Measurements from ENCODE around the gene METTL22.

METTL22 gene

DNA sequence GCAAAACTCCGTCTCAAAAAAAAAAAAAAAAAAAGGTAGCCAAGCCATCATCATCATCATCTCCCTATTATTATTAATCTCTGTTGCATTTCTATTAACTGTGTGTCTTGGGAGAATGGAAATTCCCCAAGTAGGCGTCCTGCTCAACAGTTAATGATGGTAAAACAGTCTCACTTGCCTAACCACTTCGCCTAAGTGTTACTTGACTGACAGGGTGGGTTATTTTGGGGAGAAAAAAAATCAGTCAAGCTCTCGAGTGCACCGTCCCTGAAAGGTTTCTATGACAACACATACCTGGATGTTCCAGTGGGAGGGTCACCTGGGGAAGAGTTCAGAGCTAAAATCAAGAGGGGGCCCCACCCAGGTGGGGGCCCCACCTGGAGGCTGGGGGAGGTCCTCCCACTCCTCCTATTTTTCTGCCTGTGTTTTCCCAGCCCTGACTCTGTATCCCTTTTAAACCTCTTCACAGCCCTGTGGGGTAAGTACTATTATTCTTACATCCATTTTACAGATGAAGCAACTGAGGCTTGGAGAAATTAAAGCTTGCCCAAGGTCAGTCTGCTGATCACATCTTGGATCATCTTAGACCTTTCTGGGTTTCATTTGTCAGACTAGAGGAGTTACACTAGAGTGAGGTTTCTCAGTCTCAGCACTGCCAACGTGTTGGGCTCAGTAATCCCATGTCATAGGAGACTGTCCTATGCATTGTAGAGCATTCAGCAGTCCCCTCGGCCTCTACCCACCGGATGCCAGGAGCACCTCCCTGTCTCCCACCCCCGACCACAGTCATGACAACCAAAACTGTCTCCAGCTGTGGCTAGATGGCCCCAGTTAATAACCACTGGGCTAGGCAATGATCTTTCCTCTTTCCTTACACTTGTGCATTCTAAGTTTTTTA, 41.9 kb downstream of the METTL22 start:
- no peak for DNase-seq (ENCODE audit: low read depth in 2 of 2, low spot score in 1 of 2)

DNA sequence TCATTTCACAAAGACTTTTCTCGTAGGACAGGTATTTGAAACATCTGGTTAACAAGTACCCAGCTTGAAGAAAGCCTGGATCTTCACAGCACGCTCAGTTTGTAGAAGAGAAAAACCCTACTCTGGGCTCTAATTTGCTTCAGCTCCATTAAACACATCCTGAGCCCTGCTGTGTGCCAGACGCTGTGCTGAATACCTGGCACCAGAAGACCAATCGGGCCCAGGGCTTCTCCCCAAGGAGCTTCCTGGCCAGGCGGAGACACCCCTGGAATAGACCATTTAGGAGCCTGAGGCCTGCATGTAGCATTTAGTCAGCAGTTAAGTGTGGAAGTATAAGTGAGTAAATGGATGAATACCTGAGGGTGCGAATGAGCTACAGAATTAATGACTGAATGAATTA, 44.0 kb downstream of the METTL22 start:
- no peak for DNase-seq (ENCODE audit: low read depth in 2 of 2, low spot score in 1 of 2)

DNA sequence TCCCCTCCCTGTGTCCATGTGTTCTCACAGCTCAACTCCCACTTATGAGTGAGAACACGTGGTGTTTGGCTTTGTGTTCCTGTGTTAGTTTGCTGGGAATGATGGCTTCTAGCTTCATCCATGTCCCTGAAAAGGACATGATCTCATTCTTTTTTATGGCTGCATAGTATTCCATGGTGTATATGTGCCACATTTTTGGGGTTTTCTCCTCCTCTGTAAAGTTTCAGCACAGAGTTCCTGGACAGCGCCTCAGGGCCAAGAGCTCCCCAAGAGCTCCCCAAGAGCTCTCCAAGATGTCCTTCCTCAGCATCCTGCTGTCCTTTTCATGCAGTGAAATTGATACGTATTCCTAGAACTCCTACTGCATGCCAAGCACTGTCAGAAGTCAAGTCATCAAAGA, 46.0 kb downstream of the METTL22 start:
- no peak for DNase-seq (ENCODE audit: low read depth in 2 of 2, low spot score in 1 of 2)

DNA sequence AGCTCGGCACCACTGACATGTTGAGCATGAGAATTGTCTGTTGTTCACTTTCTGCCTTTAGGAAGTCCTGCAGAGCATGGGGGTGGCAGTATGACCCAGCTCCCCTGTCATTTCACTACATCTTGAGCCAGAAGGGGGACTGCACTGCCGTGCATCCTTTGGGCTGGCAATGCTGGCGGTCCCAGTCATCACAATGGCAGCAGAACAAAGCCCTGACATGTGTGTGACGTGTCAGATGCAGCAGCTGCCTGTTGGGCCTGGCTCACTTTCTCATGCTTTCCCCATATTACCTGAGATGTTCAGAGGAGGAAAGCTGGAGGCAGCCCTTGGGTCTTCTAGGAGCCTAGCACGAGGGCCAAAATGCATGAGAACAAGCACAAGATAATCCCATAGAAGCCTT, 46.6 kb downstream of the METTL22 start:
- DNase-seq (ENCODE audit: low read depth in 2 of 2, low spot score in 1 of 2) = no peak

DNA sequence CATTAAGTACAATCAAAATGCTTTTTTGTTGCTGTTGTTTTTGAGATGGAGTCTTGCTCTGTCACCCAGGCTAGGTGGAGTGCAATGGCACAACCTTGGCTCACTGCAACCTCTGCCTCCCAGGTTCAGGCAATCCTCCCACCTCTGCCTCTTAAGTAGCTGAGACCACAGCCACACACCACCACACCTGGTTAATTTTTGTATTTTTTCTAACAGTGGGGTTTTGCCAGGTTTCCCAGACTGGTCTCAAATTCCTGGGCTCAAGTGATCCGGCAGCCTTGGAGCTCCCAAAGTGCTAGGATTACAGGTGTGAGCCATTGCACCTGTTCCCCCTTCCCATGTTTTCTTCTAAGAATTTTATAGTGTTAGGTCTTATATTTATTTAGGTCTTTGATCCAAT, 48.0 kb downstream of the METTL22 start:
- no peak for DNase-seq (ENCODE audit: low read depth in 2 of 2, low spot score in 1 of 2)

DNA sequence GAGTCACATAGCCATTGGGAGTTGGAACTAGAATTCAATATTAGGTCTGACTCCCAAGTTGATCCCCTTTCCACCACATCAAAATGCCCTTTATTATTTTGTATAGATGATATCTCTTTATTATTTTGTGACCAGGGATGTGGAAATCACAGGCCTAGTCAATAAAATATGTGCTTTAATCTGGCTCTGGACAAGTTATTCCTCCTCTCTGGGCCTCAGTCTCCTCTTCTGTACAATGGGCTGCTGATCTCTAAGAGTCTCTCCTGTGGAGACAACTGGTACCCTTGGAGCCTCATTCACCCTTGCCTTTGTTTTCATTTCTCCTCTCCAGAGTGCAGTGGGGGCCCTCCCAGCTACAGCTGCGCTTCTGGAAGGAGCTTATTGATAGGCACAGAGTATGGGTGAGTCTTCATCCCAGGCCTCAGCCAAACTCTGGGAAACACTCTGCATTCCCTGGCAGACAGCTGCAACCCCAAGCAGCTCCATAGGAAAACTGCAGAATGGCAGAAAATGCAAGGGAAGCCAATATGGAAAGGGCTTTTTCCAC, 48.6 kb downstream of the METTL22 start:
- no peak for DNase-seq (ENCODE audit: low read depth in 2 of 2, low spot score in 1 of 2)

DNA sequence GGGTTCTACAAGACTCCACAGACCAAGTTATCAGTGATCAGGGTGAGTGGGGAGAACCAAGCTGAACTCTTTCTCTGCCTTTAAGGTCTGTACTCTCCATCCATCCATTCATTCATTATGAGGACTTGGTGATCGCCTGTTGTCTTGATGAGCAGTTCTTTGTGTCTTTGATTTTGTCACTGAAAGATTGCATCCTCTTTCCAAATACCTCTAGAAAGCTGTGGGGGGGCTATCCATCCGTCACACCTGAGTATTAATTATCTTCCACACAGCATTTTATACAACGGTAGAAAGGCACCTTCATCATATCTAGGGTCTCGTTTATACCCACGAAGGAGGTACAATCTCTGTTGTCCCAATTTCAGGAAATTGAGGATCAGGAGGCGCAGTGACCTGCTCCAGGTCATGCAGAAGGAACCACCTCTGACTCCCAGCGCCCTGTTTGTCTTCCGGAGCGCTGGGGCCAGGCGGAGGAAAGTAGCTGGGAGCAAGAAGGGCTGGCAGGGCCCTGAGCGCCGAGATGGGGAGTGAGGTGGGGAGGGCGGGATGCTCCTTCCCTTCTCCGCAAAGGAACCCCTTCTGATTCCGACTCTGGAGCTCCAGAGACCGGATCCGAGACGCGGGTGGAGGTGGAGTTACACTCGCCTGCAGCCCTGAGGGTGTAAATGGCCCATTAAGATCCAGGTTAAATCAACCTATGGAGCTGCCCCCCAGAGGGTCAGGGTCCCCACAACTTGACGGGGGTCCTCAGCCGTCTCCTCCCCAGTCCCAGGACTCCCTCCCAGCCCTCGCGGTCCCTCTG, 52.3 kb downstream of the METTL22 start:
- no peak for DNase-seq (ENCODE audit: low read depth in 2 of 2, low spot score in 1 of 2)

DNA sequence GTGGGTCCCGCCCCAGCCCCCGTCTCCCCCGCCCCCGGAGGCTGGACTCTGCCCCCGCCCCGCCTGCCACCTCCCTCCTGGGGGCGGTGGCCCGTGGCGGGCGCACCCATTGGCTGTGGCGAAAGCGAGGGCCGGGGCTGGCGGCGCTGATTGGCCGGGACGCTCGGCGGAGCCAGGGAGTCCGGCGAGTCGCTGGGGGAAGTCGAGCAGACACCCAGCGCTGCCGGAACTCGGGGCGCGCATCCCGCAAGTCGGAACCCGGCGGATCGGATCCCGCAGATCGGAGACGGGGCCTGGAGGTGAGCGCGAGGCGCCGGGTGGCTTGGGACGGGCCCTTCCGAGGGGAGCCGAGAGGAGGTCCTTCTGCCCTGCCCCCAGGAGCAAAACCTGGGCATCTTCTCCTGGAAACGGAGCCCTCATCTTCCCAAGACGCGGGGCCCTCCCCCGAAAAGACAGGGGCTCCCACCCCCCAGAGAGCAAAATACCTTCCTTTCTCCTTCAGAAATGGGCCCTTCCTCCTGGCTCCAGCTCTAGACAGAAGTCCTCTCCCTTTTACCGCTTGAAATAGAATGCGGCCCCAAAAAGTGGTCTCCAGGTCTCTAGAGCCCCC, 53.0 kb downstream of the METTL22 start, which contains the start of gene ABAT:
Gene ABAT, plus strand, starts transcription at position 205 of the 610 bp plus-strand sequence. CDS start 61,123 bp downstream, outside the sequence.
- peak; percentile 58 to 80 for DNase-seq (ENCODE audit: low read depth in 2 of 2, low spot score in 1 of 2)

DNA sequence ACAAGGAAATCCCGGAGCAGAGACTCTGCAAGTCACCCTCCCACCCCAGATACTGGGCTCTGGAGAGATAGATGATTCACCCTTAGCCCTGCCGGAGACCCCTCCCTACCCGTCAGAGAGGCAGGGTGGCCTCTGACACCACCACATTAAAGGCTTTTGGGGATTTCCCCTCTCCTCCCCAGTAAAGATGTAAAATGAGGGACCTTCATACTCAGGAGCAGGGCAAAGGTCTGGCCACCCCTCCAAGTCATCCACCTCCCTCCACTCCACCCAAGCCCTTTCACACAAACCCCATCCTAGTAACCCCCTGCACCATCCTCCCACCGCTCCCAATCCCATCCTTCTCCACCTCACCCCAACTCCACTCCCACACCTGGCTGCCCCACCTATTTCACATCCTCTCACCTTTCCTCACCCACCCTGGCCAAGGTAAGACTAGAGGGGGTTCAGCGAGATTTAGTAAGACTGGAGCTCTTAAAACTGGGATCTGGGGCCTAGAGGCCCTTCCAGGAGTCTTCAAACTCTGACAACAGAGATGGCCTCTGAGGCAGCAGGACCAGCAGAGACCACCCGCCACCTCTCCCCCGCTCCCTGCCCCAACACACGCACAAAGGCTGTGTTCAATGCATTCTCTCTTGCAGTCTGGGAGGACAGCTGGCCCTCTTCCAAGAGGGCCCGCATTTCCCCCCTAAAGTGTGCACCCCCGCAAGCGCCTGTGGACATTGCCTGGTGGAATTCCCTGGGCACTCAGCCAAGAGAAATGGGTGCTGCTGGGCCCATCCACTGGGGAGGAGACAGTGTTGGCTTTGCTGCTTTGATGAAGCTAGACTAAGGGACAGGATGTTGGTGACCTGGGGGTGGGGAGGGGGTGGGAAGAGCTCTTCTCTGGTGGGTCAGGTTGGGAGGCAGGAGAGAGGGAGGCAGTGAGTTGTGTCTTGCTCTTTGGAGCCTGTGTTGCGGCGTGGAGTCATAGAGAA, 54.0 kb downstream of the METTL22 start:
- DNase-seq (ENCODE audit: low read depth in 2 of 2, low spot score in 1 of 2) = peak in 1 of 2 donors; percentile 19

DNA sequence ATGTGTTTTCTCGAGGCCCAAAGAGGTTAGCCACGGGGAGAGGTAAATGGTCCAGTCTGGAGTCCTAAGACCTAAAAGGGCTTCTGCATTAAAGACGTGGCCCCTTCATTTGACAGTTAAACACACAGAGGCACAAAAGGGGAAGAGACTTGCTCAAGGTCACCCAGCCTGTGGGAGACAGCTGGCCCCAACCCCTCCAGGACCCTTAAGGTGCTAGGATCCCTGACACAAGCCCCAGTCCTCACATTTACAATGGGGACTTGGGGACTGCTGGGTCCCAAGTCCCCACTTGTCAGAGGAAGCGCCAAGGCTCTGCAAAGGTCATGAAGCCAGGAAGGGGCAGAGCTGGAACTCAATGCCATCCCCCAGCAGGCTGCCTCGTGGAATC, 54.7 kb downstream of the METTL22 start:
- no peak for DNase-seq (ENCODE audit: low read depth in 2 of 2, low spot score in 1 of 2)

DNA sequence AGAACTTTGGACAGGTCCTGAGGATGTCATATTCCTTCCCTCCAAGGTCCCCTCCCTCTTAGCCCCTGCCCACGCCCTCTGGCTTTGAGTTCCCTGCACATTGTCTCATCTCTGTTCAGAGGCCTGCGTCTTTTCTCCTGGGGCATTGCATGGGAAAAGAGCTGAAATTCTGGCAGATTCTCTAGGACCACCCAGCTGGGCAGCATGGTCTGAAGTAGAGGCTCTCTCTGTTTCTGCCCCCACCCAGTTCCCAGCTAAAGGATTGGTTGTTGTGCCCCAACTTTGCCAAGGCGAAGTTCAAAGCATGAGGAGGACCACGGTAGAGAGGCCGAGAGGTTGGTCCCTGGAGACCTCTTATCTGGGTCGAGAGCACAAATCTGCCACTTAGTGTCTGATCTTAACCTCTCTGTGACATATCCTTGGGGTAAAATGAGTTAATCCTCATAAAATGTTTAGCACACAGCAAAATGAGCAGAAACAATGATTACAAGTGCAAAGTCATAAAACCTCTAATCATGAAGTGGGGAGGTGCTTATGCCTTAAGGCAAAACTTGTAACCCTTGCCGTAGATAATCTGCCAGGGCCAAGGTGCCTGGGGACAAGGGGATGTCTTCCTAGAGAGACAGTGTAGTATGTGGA, 55.4 kb downstream of the METTL22 start:
- DNase-seq (ENCODE audit: low read depth in 2 of 2, low spot score in 1 of 2) = no peak

DNA sequence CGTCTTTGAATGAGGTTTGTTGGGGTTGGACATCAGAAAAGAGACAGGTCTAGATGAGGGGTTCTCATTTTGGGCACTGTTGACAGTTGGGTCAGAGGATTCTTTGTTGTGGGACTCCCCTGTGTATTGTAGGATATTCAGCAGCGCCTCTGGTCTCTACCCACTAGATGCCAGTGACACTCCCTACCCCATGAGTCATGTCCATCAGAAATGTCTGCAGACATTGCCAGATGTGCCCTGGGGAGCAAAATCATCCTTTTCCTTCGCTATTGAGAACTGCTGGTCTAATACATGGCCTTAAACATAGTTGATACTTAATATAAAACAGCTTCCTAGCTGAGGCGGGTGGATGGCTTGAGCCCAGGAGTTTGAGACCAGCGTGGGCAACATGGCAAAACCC, 56.0 kb downstream of the METTL22 start:
- no peak for DNase-seq (ENCODE audit: low read depth in 2 of 2, low spot score in 1 of 2)

DNA sequence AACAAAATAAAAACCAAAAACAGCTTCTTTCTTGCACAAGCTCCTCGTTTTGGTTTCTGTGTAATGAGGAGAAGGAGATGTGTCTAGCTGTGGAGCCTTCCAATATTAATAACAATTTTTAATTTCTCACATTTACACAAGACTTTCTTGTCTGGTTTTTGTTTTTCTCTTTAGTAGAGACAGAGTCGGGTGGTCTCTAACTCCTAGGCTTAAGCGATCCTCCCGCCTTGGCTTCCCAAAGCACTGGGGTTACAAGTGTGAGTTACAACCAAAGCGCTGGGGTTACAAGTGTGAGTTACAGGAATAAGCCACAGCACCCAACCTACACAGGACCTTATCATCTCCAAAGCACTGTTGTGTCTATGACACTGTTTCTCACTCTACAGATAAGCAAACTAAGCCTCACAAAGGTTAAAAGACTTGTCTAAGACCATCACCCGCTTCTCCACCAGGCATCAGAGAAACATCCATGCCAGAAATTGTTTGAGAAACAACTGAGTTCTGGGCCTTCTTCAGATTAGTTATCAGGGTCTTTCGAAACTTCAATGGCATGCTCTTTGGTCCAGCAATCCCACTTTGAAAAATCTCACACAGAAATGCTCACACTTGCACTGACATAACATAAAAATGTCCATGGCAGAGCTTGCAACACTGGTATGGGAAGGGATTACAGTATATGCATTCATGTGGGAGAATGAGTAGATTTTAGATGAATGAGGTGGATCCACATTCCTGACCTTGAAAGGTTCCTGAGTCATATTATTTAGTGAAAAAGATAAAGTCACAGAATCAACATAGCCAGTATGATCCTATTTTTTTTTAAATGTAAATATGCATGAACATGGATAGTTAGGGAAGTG, 56.8 kb downstream of the METTL22 start:
- DNase-seq (ENCODE audit: low read depth in 2 of 2, low spot score in 1 of 2) = no peak

DNA sequence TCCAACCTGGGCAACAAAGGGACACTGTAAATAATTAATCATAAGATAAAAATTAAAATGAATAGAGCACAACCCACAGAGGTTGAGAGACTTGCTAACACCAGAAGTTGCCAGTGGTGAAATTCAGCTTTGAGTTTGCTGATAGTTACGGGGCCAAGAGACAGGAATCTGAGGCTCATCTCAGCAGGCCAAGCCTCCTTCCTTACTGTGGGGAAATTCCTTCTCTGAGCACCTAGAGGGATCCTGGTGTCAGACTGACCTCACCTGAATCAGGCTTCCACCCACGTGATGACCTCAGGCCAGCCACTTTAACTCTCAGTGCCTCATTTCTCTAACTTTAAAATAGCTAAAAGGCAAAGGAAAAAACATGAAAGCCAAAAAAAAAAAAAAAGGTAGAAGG, 57.7 kb downstream of the METTL22 start:
- no peak for DNase-seq (ENCODE audit: low read depth in 2 of 2, low spot score in 1 of 2)

DNA sequence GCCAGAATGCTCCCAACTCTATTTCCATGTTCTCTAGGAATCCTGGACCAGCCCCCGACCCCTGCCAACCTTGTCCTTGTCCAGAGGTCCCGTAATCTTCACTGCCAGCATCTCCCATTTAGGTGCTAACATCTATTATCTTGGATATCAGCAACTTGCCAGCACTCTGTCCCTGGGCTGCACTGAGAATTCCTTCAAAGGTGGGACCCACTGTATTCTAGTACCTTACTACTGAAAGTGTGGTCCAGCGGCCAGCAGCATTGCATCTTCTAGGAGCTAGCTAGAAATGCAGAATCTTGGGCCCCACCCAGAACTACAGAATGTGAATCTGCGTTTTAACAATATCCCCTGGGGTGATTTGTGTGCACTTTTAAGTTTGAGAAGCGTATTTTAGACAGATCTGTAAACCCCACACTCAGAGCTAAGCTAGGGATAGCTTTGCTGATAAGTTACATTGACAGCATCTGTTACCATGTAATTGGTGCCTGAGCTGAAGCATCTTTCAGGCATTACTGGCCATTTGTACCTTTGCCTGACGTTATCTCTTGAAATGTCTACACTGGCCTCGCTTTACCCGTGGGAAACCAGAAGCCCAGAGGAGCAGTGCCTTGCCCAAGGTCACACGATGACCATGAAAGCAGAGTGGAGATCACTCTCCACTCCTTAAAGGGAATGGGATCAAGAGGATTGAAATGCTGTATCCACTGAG, 61.2 kb downstream of the METTL22 start:
- no peak for DNase-seq (ENCODE audit: low read depth in 2 of 2, low spot score in 1 of 2)

DNA sequence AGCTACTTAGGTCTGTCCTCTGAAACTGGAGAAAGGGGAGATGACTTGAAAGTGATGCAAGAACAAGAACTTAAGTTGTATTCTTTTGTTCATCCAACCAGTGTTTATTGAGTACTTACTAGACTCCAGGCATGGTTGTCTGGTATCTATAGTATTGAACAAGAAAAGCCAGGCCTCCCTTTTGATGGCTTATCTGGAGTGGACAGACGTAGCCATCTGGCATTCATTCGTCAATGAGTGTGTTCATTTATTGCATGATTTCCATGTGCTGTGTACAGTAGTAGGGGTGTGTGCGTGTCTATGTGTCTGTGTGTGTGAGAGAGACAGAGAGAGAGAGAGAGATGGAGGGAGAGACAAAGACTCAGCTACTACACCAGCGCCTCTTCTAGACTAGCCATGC, 62.1 kb downstream of the METTL22 start:
- DNase-seq (ENCODE audit: low read depth in 2 of 2, low spot score in 1 of 2) = no peak

DNA sequence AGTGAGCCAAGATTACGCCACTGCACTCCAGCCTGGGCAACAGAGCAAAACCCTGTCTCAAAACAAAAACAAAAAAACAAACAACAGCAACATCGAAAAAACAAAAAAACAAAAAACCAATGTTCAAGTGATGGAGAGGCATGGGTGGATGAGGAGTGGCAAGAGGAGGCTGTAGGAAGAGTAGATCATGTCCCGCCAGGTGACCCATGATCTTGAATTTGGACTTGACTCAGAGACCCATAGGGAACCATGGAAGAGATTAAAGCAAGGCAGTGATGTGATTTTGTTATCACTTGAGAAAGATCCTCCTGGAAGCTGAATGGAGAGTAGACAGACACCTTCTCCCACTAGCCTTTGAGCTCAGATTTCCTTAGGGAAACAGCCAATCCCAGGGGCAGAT, 64.1 kb downstream of the METTL22 start:
- no peak for DNase-seq (ENCODE audit: low read depth in 2 of 2, low spot score in 1 of 2)

DNA sequence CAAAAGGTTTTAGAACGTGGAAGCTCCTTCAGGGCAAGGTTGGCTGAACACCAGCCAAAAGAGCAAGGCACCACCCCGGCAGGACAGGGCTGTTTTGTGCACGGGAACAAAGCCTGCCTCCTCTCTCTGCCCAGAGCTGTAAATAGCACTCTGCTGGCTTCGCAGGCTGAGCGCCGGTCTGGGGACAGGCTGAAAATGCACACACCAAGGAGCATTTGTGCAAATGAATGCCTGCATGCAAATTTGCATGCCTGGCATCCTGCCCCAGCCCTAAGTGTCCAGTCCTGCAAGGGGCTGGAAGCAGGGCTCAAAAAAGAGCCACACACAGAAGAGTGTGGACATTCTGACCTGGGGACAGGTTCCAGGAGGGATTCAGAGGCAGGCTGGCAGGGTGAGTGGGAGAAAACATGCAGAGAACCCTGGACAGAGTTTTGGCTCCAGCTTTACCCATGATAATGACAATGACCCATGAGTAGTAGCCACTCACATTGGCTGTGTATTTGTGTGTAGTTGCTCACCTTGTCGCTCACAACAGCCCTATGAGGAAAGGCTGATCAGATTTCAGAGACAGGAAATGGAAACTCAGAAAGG, 64.6 kb downstream of the METTL22 start:
- DNase-seq (ENCODE audit: low read depth in 2 of 2, low spot score in 1 of 2) = no peak
